ENCODE data around the gene ZBTB7C. TPM values are rescaled to one million over a fixed set of nuclear protein-coding genes. Genes with fewer than 3 reads are reported as not detected.

Gene ZBTB7C
- polyA plus RNA-seq, 1 of the 3 experiments (the other 2 are of a cell fraction): 0.05 TPM

DNA sequence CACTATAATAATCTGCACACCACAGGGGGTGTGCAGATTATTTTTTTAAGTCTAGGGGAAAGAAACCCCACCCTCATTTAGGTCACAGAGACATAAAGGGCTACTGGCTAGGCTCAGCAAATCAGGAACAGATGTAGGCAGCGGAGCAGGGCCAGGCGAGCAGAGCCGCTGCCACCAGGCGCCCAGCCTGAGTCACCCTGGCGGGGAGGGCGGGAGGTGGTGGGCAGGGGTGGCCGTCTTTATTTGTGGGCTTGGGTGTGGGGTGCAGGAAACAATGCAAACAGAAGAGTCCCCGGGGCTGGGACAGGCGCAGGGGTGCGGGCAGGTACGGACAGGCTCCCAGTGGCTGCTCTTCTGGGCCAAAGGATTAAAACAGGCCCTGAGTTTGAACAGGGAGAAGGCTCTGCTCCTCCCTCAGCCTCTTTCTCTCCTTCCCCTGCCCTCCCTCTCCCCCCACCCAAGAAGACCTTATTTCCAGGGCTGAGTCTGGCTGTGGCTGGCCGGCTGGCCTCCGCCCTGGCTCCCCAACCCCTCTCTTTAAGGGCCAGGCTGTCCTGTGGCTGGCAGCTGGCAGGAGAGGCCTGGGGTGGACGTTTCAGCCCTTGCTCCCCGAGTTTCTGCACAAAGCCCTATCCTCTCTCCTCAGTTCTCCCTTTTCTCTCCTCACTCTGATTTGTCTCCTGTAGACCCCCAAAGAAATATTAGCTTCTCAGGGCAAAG is 335.8 kb downstream of the ZBTB7C start:
- no peaks in the 10 kb centered on the region for H3K9me3 ChIP-seq
- no peaks in the 10 kb centered on the region for H3K9me2 ChIP-seq
- ChIA-PET POLR2A (interaction anchor here (1.2 to 1.4 kb wide), 2 partner anchors 39 to 62 kb away, joined by 4 read pairs; no protein-coding TSS in a partner anchor), CTCF (interaction anchor here (0.6 to 2.4 kb wide), 6 partner anchors 32 to 372 kb away, joined by 3 to 9 read pairs (median 4); no protein-coding TSS in a partner anchor)
- peak; percentile 87 for DNase-seq
- no peaks in the 10 kb centered on the region for H4K20me1 ChIP-seq (ENCODE audit: insufficient read depth)
- peaks cover 8 to 64% of the 10 kb centered on the region in 2 experiments; a peak in 3 of 4 replicates for H3K4me1 ChIP-seq (ENCODE audit: control insufficient read depth in 1 of 2, insufficient read depth in 2 of 2, low read depth in 1 of 2, low read length in 1 of 2)
- H3K27ac ChIP-seq (ENCODE audit: low read depth in 2 of 2, low read length in 1 of 2): peak overlapping the region; percentile 18 to 99
- no peaks in the 10 kb centered on the region for H3F3A ChIP-seq (replicated peaks; ENCODE audit: insufficient read depth)
- H3K4me3 ChIP-seq (ENCODE audit: low read depth in 2 of 2, low read length in 1 of 2): no peak overlapping the region
- no peaks in the 10 kb centered on the region for H3K27me3 ChIP-seq (ENCODE audit: insufficient read depth)
- TF ChIP-seq FOSL2 (IDR thresholded peaks at IDR 0.05; ENCODE audit: borderline replicate concordance, low read depth) (peak; percentile 26; the same call in 1 of the 2 replicates), POLR2AphosphoS5 (IDR thresholded peaks at IDR 0.05; ENCODE audit: low read depth, low read length) (peak; percentile 25; the same call in 1 of the 2 replicates), NFIC (IDR thresholded peaks at IDR 0.05; ENCODE audit: borderline replicate concordance) (no peak), GATA2 (CRISPR knock-in tag; IDR thresholded peaks at IDR 0.05) (peak; percentile 26; the same call in 1 of the 2 replicates), TCF12 (IDR thresholded peaks at IDR 0.05) (peak; percentile 92), NRF1 (IDR thresholded peaks at IDR 0.05; ENCODE audit: low read depth, low read length) (no peak), FOXJ3 (CRISPR knock-in tag; IDR thresholded peaks at IDR 0.05) (peak; percentile 61; the same call in 1 of the 2 replicates), RAD21 (IDR thresholded peaks at IDR 0.05; ENCODE audit: low read length) (no peak), EP300 (IDR thresholded peaks at IDR 0.05; ENCODE audit: borderline replicate concordance in 1 of 2, low read depth in 1 of 2, low read length in 1 of 2) (peak in 1 of 2 experiments; percentile 52; a peak in 2 of 4 replicates), GABPA (IDR thresholded peaks at IDR 0.05; ENCODE audit: low read depth) (no peak), RCOR1 (IDR thresholded peaks at IDR 0.05; ENCODE audit: low read length) (peak; percentile 15; the same call in 1 of the 2 replicates)
- TF ChIP-seq, protein P1, sequence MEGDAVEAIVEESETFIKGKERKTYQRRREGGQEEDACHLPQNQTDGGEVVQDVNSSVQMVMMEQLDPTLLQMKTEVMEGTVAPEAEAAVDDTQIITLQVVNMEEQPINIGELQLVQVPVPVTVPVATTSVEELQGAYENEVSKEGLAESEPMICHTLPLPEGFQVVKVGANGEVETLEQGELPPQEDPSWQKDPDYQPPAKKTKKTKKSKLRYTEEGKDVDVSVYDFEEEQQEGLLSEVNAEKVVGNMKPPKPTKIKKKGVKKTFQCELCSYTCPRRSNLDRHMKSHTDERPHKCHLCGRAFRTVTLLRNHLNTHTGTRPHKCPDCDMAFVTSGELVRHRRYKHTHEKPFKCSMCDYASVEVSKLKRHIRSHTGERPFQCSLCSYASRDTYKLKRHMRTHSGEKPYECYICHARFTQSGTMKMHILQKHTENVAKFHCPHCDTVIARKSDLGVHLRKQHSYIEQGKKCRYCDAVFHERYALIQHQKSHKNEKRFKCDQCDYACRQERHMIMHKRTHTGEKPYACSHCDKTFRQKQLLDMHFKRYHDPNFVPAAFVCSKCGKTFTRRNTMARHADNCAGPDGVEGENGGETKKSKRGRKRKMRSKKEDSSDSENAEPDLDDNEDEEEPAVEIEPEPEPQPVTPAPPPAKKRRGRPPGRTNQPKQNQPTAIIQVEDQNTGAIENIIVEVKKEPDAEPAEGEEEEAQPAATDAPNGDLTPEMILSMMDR (IDR thresholded peaks at IDR 0.05): no peak
- H3K9ac ChIP-seq: no peak overlapping the region; the same call in 1 of the 2 replicates
- H3K79me2 ChIP-seq (ENCODE audit: insufficient read depth): no peaks in the 10 kb centered on the region
- 27% methylated on average over 15 of the region's 15 CpGs for WGBS (ENCODE audit: low lambda C conversion rate)
- H3K4me2 ChIP-seq: peak overlapping the region; percentile 39; the same call in 1 of the 2 replicates
- no peaks in the 10 kb centered on the region for H3K36me3 ChIP-seq (replicated peaks in 1 of 2; ENCODE audit: control insufficient read depth in 1 of 2, insufficient read depth in 2 of 2, low read length in 1 of 2)
- peak overlapping the region; percentile 82; the same call in 1 of the 2 replicates for H2AFZ ChIP-seq (ENCODE audit: low read depth)

DNA sequence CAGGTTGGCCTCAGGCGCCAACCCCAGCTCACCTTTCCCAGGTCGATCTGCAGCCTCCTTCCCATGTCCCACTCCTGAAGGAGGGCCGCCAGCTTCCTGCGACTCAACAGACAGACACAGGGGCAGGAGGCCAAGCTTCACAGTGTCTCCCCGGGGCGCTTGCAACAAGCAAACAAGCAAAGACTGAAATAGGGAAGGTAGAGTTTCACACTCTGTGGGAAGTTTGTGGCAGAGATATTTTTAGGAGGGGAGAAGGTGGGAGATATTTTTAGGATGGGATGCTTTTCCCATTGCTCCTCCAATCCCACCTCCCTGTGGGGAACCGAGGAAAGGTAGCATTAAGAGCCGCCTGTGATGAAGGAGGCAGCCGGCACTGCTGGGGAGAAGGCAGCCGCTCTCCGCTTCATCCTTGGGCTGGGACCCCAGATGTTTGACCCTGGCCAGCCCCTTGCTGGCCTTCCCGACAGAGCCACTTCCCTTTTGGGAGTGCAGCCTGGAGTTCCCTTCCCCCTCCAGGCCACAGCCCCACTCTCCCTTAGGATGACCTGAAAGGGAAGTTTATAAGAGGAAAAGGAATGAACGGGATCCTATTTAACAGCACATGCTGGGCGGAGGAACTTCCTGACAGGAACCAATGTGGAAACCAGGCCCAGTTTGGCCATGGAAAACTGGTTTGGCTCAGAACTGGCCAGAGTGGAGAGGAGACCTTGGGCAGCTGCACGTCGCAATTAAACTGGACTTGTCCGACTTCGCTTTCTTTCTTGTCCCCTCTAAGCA is 336.6 kb downstream of the ZBTB7C start:
- ChIA-PET CTCF (interaction anchor here (0.6 to 1.5 kb wide), 3 partner anchors 42 to 373 kb away, joined by 3 to 4 read pairs (median 4); no protein-coding TSS in a partner anchor), POLR2A (interaction anchor here (1.2 to 1.4 kb wide), 2 partner anchors 38 to 63 kb away, joined by 4 read pairs; no protein-coding TSS in a partner anchor)
- no peaks in the 10 kb centered on the region for H3K9me2 ChIP-seq
- no peaks in the 10 kb centered on the region for H3K79me2 ChIP-seq (ENCODE audit: insufficient read depth)
- no peaks in the 10 kb centered on the region for H3K36me3 ChIP-seq (replicated peaks in 1 of 2; ENCODE audit: control insufficient read depth in 1 of 2, insufficient read depth in 2 of 2, low read length in 1 of 2)
- H3K4me1 ChIP-seq (ENCODE audit: control insufficient read depth in 1 of 2, insufficient read depth in 2 of 2, low read depth in 1 of 2, low read length in 1 of 2): peaks cover 8 to 64% of the 10 kb centered on the region in 2 experiments; a peak in 3 of 4 replicates
- peak; percentile 51 for DNase-seq
- H3K9ac ChIP-seq: no peak overlapping the region
- peak overlapping the region; percentile 39; the same call in 1 of the 2 replicates for H3K4me2 ChIP-seq
- H2AFZ ChIP-seq (ENCODE audit: low read depth): peak overlapping the region; percentile 82; the same call in 1 of the 2 replicates
- H3K4me3 ChIP-seq (ENCODE audit: low read depth in 2 of 2, low read length in 1 of 2): no peak overlapping the region
- no peaks in the 10 kb centered on the region for H4K20me1 ChIP-seq (ENCODE audit: insufficient read depth)
- H3K9me3 ChIP-seq: no peaks in the 10 kb centered on the region
- peak overlapping the region; percentile 18 to 99 for H3K27ac ChIP-seq (ENCODE audit: low read depth in 2 of 2, low read length in 1 of 2)
- 69% methylated on average over 18 of the region's 18 CpGs for WGBS (ENCODE audit: low lambda C conversion rate)
- no peaks in the 10 kb centered on the region for H3F3A ChIP-seq (replicated peaks; ENCODE audit: insufficient read depth)
- H3K27me3 ChIP-seq (ENCODE audit: insufficient read depth): no peaks in the 10 kb centered on the region
- no peak for TF ChIP-seq NRF1 (IDR thresholded peaks at IDR 0.05; ENCODE audit: low read depth, low read length)
- TF ChIP-seq TAF1 (IDR thresholded peaks at IDR 0.05; ENCODE audit: borderline replicate concordance, low read depth, low read length): no peak
- TF ChIP-seq EZH2phosphoT487 (IDR thresholded peaks at IDR 0.05; ENCODE audit: borderline replicate concordance, low read depth): no peak
- TF ChIP-seq IRF3 (IDR thresholded peaks at IDR 0.05; ENCODE audit: low read depth, low read length): no peak
- TF ChIP-seq, protein P2, sequence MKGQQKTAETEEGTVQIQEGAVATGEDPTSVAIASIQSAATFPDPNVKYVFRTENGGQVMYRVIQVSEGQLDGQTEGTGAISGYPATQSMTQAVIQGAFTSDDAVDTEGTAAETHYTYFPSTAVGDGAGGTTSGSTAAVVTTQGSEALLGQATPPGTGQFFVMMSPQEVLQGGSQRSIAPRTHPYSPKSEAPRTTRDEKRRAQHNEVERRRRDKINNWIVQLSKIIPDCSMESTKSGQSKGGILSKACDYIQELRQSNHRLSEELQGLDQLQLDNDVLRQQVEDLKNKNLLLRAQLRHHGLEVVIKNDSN (IDR thresholded peaks at IDR 0.05; ENCODE audit: borderline replicate concordance, low read depth): no peak
- no peak for TF ChIP-seq RCOR1 (IDR thresholded peaks at IDR 0.05; ENCODE audit: low read length)
- no peak for TF ChIP-seq RXRA (IDR thresholded peaks at IDR 0.05; ENCODE audit: borderline replicate concordance, low read depth)
- no peak for TF ChIP-seq GATA2 (CRISPR knock-in tag; IDR thresholded peaks at IDR 0.05)
- no peak for TF ChIP-seq MEF2A (IDR thresholded peaks at IDR 0.05; ENCODE audit: borderline replicate concordance, low read depth)
- TF ChIP-seq FOXM1 (IDR thresholded peaks at IDR 0.05; ENCODE audit: low read depth): no peak

Measured in SK-N-SH (cell line).